Measurements from ENCODE around the gene SCG2. TPM values are rescaled to one million over a fixed set of nuclear protein-coding genes. Genes with fewer than 3 reads are reported as not detected.

SCG2 gene
- total RNA-seq, 2 experiments from 2014 or later, result not detected

DNA sequence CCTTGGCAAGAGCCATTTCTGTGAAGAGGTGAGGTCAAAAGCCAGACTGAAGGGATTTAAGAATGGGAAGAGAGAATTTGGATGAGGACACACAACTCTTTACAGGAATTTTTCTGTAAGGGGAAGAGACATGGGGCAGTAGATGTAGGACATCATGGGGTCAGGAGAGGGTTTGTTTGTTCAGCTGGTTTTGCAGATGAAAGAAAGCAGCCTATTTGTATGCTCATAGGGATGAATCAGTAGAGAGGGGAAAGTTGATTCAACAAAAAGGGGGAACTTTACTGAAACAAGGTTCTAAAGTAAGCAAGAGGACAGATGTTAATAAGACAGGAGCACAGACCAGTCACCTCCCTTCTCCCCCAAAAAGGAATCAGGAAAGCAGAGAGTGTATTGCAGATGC, 11.2 kb downstream of the SCG2 start:
- POLR2A ChIA-PET, result no interaction called here
- no peaks in the 10 kb centered on the region for H3K9me3 ChIP-seq (ENCODE audit: control insufficient read depth in 1 of 2, insufficient read depth in 1 of 2, low read length in 2 of 2)
- H3K36me3 ChIP-seq (ENCODE audit: insufficient read depth, low read length), result no peaks in the 10 kb centered on the region
- no peaks in the 10 kb centered on the region for H3K27me3 ChIP-seq (ENCODE audit: control insufficient read depth in 1 of 2, insufficient read depth in 2 of 2, low read length in 2 of 2)
- CTCF ChIA-PET, result no interaction called here
- no peaks in the 10 kb centered on the region for H3K4me1 ChIP-seq (ENCODE audit: insufficient read depth, low read length)
- Mint-ChIP-seq H3K4me1 (ENCODE audit: low read depth) (no peaks in the 10 kb centered on the region), H3K27ac (no peak overlapping the region), H3K36me3 (ENCODE audit: low read depth) (no peaks in the 10 kb centered on the region), H3K9me3 (no peaks in the 10 kb centered on the region), H3K27me3 (no peaks in the 10 kb centered on the region), H3K4me3 (no peak overlapping the region)
- intact Hi-C loops (cut with DNase I, micrococcal nuclease), result no loop called here
- ATAC-seq (ENCODE audit: poor library complexity) (no peak), DNase-seq (no peak)
- TF ChIP-seq, protein P1, sequence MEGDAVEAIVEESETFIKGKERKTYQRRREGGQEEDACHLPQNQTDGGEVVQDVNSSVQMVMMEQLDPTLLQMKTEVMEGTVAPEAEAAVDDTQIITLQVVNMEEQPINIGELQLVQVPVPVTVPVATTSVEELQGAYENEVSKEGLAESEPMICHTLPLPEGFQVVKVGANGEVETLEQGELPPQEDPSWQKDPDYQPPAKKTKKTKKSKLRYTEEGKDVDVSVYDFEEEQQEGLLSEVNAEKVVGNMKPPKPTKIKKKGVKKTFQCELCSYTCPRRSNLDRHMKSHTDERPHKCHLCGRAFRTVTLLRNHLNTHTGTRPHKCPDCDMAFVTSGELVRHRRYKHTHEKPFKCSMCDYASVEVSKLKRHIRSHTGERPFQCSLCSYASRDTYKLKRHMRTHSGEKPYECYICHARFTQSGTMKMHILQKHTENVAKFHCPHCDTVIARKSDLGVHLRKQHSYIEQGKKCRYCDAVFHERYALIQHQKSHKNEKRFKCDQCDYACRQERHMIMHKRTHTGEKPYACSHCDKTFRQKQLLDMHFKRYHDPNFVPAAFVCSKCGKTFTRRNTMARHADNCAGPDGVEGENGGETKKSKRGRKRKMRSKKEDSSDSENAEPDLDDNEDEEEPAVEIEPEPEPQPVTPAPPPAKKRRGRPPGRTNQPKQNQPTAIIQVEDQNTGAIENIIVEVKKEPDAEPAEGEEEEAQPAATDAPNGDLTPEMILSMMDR (IDR thresholded peaks at IDR 0.05), result no peak
- H3K27ac ChIP-seq (ENCODE audit: low read depth in 1 of 2, low read length in 2 of 2), result no peak overlapping the region
- H3K4me3 ChIP-seq (ENCODE audit: low read length), result no peak overlapping the region

DNA sequence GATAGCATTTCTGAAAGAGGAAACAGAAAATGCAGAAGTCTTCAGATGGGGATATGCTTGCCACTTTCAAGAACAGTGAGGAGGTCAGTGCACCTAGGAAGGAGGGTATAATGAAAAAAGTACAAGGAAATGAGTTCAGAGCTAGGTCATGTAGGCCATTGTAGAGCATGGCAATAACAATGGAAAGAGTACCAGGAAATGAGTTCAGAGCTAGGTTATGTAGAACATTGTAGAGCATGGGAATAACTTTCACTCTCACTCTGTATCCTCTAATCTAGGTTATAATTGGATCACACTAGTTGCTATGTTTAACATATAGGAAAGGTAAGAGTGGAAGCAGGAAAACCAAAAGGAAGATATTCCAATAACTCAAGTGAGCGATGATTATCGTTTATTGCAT, 12.3 kb downstream of the SCG2 start:
- CTCF ChIA-PET, result no interaction called here

DNA sequence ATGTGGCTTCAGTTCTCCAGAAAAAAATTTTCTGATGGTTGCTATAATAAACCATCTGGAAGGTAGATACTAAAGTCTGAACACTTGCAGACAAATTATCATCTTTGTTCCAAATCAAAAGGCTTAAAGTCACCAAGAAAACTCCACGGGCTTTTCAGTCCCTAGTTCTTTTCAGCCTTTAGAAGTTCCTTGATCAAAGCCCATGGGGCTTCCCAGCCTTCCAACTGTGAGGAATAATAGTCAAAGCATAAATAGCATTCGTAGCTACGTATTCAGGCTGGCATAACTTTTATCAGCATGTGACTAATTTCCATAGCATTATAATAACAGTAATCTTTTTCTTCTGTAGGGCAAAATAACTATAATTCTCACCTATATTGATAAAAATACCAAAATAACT, 13.9 kb downstream of the SCG2 start:
- TF ChIP-seq, protein P1 (IDR thresholded peaks at IDR 0.05), result no peak
- Mint-ChIP-seq H3K4me1 (ENCODE audit: low read depth) (no peaks in the 10 kb centered on the region), H3K27me3 (no peaks in the 10 kb centered on the region), H3K9me3 (no peaks in the 10 kb centered on the region), H3K27ac (no peak overlapping the region), H3K36me3 (ENCODE audit: low read depth) (no peaks in the 10 kb centered on the region), H3K4me3 (no peak overlapping the region)
- Histone ChIP-seq H3K27me3 (ENCODE audit: control insufficient read depth in 1 of 2, insufficient read depth in 2 of 2, low read length in 2 of 2) (no peaks in the 10 kb centered on the region), H3K4me3 (ENCODE audit: low read length) (no peak overlapping the region), H3K36me3 (ENCODE audit: insufficient read depth, low read length) (no peaks in the 10 kb centered on the region), H3K9me3 (ENCODE audit: control insufficient read depth in 1 of 2, insufficient read depth in 1 of 2, low read length in 2 of 2) (no peaks in the 10 kb centered on the region), H3K27ac (ENCODE audit: low read depth in 1 of 2, low read length in 2 of 2) (no peak overlapping the region), H3K4me1 (ENCODE audit: insufficient read depth, low read length) (no peaks in the 10 kb centered on the region)
- no peak for DNase-seq
- ChIA-PET POLR2A (no interaction called here), CTCF (no interaction called here)
- intact Hi-C loops (cut with DNase I, micrococcal nuclease), result no loop called here
- ATAC-seq (ENCODE audit: poor library complexity), result no peak

More for the DNA sequence above, 12.3 kb downstream of the SCG2 start:
- TF ChIP-seq, protein P1 (IDR thresholded peaks at IDR 0.05), result no peak
- no peaks in the 10 kb centered on the region for H3K4me1 Mint-ChIP-seq (ENCODE audit: low read depth)
- no peak overlapping the region for H3K4me3 Mint-ChIP-seq
- H3K36me3 ChIP-seq (ENCODE audit: insufficient read depth, low read length), result no peaks in the 10 kb centered on the region
- no peak for ATAC-seq (ENCODE audit: poor library complexity)
- no peaks in the 10 kb centered on the region for H3K27me3 Mint-ChIP-seq
- no peaks in the 10 kb centered on the region for H3K9me3 ChIP-seq (ENCODE audit: control insufficient read depth in 1 of 2, insufficient read depth in 1 of 2, low read length in 2 of 2)
- H3K27ac Mint-ChIP-seq, result no peak overlapping the region
- H3K4me1 ChIP-seq (ENCODE audit: insufficient read depth, low read length), result no peaks in the 10 kb centered on the region
- H3K4me3 ChIP-seq (ENCODE audit: low read length), result no peak overlapping the region
- no peaks in the 10 kb centered on the region for H3K27me3 ChIP-seq (ENCODE audit: control insufficient read depth in 1 of 2, insufficient read depth in 2 of 2, low read length in 2 of 2)
- no peaks in the 10 kb centered on the region for H3K9me3 Mint-ChIP-seq
- no peak for DNase-seq
- intact Hi-C loops (cut with DNase I, micrococcal nuclease), result no loop called here
- no peaks in the 10 kb centered on the region for H3K36me3 Mint-ChIP-seq (ENCODE audit: low read depth)
- H3K27ac ChIP-seq (ENCODE audit: low read depth in 1 of 2, low read length in 2 of 2), result no peak overlapping the region
- POLR2A ChIA-PET, result no interaction called here

All from CD4-positive, alpha-beta T cell (primary cell).